Breast epithelium (tissue), 3 donors: ENCODE data around the gene NUAK2.

Experiments
- CTCF ChIP-seq, 3 donors: fragments of 450-650 bp; IDR thresholded peaks; one replicate each; pipeline ENCODE4 v1.5.1; 2016 to 2017; ENCODE audit warnings: antibody characterized with exemption in 3 of 3, mild to moderate bottlenecking in 3 of 3, moderate library complexity in 3 of 3
- POLR2A ChIP-seq: fragments of 450-650 bp; IDR thresholded peaks from one replicate; pipeline ENCODE4 v1.6.1; 2016; ENCODE audit warnings: antibody characterized with exemption, mild to moderate bottlenecking, moderate library complexity
- POLR2AphosphoS5 ChIP-seq, 3 donors: sonication (generic); formaldehyde crosslinking; IDR thresholded peaks; one replicate each; pipeline ENCODE4 v1.6.1; 2017; ENCODE audit warnings: antibody characterized with exemption in 3 of 3

DNA sequence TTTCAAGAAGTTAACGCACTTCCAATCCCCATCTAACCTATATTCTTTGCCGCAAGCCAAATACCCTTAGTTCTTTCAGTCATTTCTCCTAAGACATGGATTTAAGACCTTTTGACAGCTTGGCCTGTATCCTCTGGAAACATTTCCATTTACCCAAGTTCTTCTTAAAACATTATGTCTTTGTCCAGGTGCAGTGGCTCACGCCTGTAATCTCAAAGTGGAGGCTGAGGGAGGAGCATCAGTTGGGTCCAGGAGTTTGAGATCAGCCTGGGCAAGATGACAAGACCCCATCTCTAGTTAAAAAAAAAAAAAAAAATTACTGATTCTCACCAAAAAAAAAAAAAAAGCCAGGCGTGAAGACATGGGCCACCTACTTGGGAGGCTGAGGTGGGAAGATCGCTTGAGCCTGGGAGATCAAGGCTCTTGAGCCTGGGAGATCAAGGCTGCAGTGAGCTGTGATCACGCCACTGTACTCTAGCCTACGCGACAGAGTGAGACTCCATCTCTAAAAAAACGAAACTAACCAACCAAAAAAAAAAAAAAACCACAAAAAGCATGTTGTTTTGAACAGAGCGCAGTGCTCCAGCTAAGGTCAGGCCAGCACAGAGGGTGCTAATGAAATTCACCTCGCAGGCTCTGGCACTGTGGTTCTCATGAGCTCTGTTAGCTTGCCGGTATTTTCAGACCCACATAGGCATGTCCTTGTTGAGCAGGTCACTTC lies 36.0 kb downstream of the NUAK2 start:
- TF ChIP-seq CTCF (IDR thresholded peaks at IDR 0.05) (no peak), POLR2A (no peak), POLR2AphosphoS5 (IDR thresholded peaks at IDR 0.05) (no peak)
